Heart left ventricle (tissue), 16 donors: Measurements from ENCODE around the gene NKAPL. TPM values are rescaled to one million over a fixed set of nuclear protein-coding genes. Genes with fewer than 3 reads are reported as not detected.

Source experiments
- ATAC-seq, 4 donors: fragments of 200-7000 bp; cut with Tn5 transposase; one replicate each; pipeline ENCODE4 v1.9.1; 2020 to 2022; ENCODE audit warnings: moderate library complexity in 4 of 4, mild to moderate bottlenecking in 3 of 4, moderate number of reproducible peaks in 1 of 4
- DNase-seq, 5 donors: peaks; one replicate each; pipeline ENCODE4 v3.0.0-alpha.2; 2020
- H3K27ac ChIP-seq, 12 donors: fragments of 200-600 bp; sonication (generic) in 4 of 12; one replicate each; pipeline versions ENCODE4 v1.5.0 to v1.8.0; 2016 to 2022; ENCODE audit warnings: mild to moderate bottlenecking in 2 of 12
- H3K27me3 ChIP-seq, 9 donors: fragments of 200-600 bp; sonication (generic) in 2 of 9; one replicate each; pipeline versions ENCODE4 v1.5.1 to v1.8.0; 2016 to 2022; ENCODE audit warnings: mild to moderate bottlenecking in 3 of 9
- H3K36me3 ChIP-seq, 9 donors: fragments of 200-600 bp; sonication (generic) in 2 of 9; one replicate each; pipeline versions ENCODE4 v1.5.0 to v1.8.0; 2018 to 2022; ENCODE audit warnings: mild to moderate bottlenecking in 2 of 9
- H3K4me1 ChIP-seq, 12 donors: fragments of 200-600 bp; sonication (generic) in 4 of 12; one replicate each; pipeline versions ENCODE4 v1.5.0 to v1.8.0; 2016 to 2022; ENCODE audit warnings: mild to moderate bottlenecking in 3 of 12
- H3K4me3 ChIP-seq, 12 donors: fragments of 200-600 bp; sonication (generic) in 4 of 12; one replicate each; pipeline versions ENCODE4 v1.5.0 to v1.8.0; 2017 to 2022; ENCODE audit warnings: mild to moderate bottlenecking in 9 of 12, moderate library complexity in 4 of 12
- H3K9me3 ChIP-seq, 12 donors: fragments of 200-600 bp; sonication (generic) in 4 of 12; one replicate each; pipeline versions ENCODE4 v1.5.0 to v1.8.0; 2016 to 2022; ENCODE audit warnings: mild to moderate bottlenecking in 1 of 12
- CTCF ChIP-seq, 12 donors: fragments of 200-600 bp; sonication (generic) in 4 of 12; IDR thresholded peaks; one replicate each; pipeline versions ENCODE4 v1.5.0 to v1.8.0; 2018 to 2022; ENCODE audit warnings: antibody characterized with exemption in 12 of 12, mild to moderate bottlenecking in 5 of 12
- POLR2A ChIP-seq, 2 donors: fragments of 450-650 bp; IDR thresholded peaks; one replicate each; pipeline ENCODE4 v1.6.1; 2017; ENCODE audit warnings: antibody characterized with exemption in 2 of 2, mild to moderate bottlenecking in 2 of 2, moderate library complexity in 2 of 2
- WGBS, 4 donors: extraction: QIAGEN DNeasy Blood & Tissue Kit in 2 of 4; methylation state at CpG; one replicate each; pipeline versions ENCODE4 v1.1.5 to v1.1.7; 2013 to 2018; 5-methylcytosine and 5-hydroxymethylcytosine counted together
- intact Hi-C, 10 donors: fragments of 100-400 bp; cut with DNase I; formaldehyde crosslinking; loops; one replicate each; pipeline versions ENCODE4 v1.11.1 to v1.14.2; 2022
- polyA plus RNA-seq, 2 donors: library from polyadenylated mRNA; stranded (reverse); fragments of 200-250 nt; gene quantifications; one replicate each; pipeline ENCODE4 v1.2.3, GENCODE V29; 2013
- total RNA-seq, 9 donors: library from RNA; depleted of rRNA in 2 of 9; stranded (reverse); fragments of >200 nt in 2 of 9; fragmentation: NEBNext Ultra II Directional in 3 of 9; extraction: Animal tissue kit (Norgen Biotek cat#: 25700) in 3 of 9; gene quantifications; one replicate each; pipeline versions ENCODE4 v1.1.0 to v1.2.4, GENCODE V29; 2016 to 2023
- donor health status: ischemic (EF 13 %, LVEDD 7.1; RV severe dilation, severe dysfunction).
- donor health status: healthy with polysubstance abuse.
- donor health status: DM: no; HTN: yes; CAD: no.
- donor health status: DM: no; HTN: no; CAD: no.
- donor health status: ischemic (EF 25% LVEDD 6.9; RV normal size, moderate dysfunction).
- donor health status: ischemic (EF 25% LVEDD 5.7; RV mildly dilated, moderate dysfunction).
- donor health status: healthy.
- donor health status: DM: yes; HTN: yes; CAD: no.
- donor health status: ischemic (EF 35%, LVEDD 5.7; RV mildly dilated, moderate dysfunction).
- donor health status: nonischemic (EF 11% LVEDD 7.7; RV severe dilation, severe dysfunction).
- donor health status: DM: yes; HTN: yes; CAD: no.
- donor health status: PGD.
- donor health status: ischemic (EF 29% LVEDD 5.4; RV normal size, mild dysfunction).
- donor health status: nonischemic (EF 23%, LVEDD 6.1; RV moderate dilation, normal function).

Gene NKAPL
- total and polyA plus RNA-seq, 11 donors: 3.3 to 8.4 (median 5.3) TPM

GRCh38 chr6:28254121-28254519 is 5.0 kb upstream of the NKAPL start:
- intact Hi-C loops: loop anchor here in 5 of 10 donors (5.0 to 10.0 kb wide), 4 partner anchors 37 to 119 kb away; partner anchors contain the start of gene ZSCAN31 (in 1 of the 5)
- peaks cover 0 to 7% (median 3%) of the 10 kb centered on the region in 9 donors for H3K36me3 ChIP-seq
- no peak overlapping the region for H3K4me3 ChIP-seq
- H3K4me1 ChIP-seq: peaks cover 6 to 38% (median 15%) of the 10 kb centered on the region in 12 donors
- DNase-seq: no peak
- no peaks in the 10 kb centered on the region for H3K27me3 ChIP-seq
- 83 to 92% (median 85%) methylated on average over 1 of the region's 1 CpG for WGBS, 4 donors
- ATAC-seq: no peak
- H3K9me3 ChIP-seq: peaks cover 0 to under 1% (median 0%) of the 10 kb centered on the region in 12 donors
- peak overlapping the region in 1 of 12 donors; percentile 83 for H3K27ac ChIP-seq
- TF ChIP-seq CTCF (IDR thresholded peaks at IDR 0.05): no peak
- TF ChIP-seq POLR2A (IDR thresholded peaks at IDR 0.05): no peak

GRCh38 chr6:28257042-28257441 is 2.1 kb upstream of the NKAPL start:
- H3K9me3 ChIP-seq: peaks cover 0 to 22% (median 11%) of the 10 kb centered on the region in 12 donors
- DNase-seq: no peak
- intact Hi-C loops: loop anchor here in 4 of 10 donors (10.0 kb wide), 3 partner anchors 78 to 122 kb away; partner anchors contain the start of gene ZSCAN31 (in 1 of the 4)
- no peaks in the 10 kb centered on the region for H3K27me3 ChIP-seq
- no peak overlapping the region for H3K4me3 ChIP-seq
- no peak for TF ChIP-seq POLR2A (IDR thresholded peaks at IDR 0.05)
- no peak for TF ChIP-seq CTCF (IDR thresholded peaks at IDR 0.05)
- H3K36me3 ChIP-seq: no peaks in the 10 kb centered on the region
- H3K27ac ChIP-seq: no peak overlapping the region
- ATAC-seq: no peak
- peaks cover 0 to 31% (median 6%) of the 10 kb centered on the region in 12 donors for H3K4me1 ChIP-seq
- WGBS, 4 donors: 0 to 9% (median 0%) methylated on average over 1 of the region's 1 CpG; no CpG with 5 or more reads in 1 of the 4 donors

GRCh38 chr6:28263922-28264321 is 4.8 kb downstream of the NKAPL start:
- peaks cover 0 to 32% (median 13%) of the 10 kb centered on the region in 12 donors for H3K4me1 ChIP-seq
- ATAC-seq (no peak), DNase-seq (no peak)
- no peak overlapping the region for H3K27ac ChIP-seq
- H3K4me3 ChIP-seq: no peak overlapping the region
- H3K36me3 ChIP-seq: no peaks in the 10 kb centered on the region
- H3K9me3 ChIP-seq: peaks cover 0 to 22% (median 11%) of the 10 kb centered on the region in 12 donors
- intact Hi-C loops: no loop called here
- 62 to 74% (median 70%) methylated on average over 2 of the region's 2 CpGs for WGBS, 4 donors
- TF ChIP-seq CTCF (IDR thresholded peaks at IDR 0.05) (no peak), POLR2A (IDR thresholded peaks at IDR 0.05) (no peak)
- no peaks in the 10 kb centered on the region for H3K27me3 ChIP-seq

GRCh38 chr6:28264834-28265401 is 5.8 kb downstream of the NKAPL start:
- TF ChIP-seq CTCF (IDR thresholded peaks at IDR 0.05) (no peak), POLR2A (IDR thresholded peaks at IDR 0.05) (no peak)

More at GRCh38 chr6:28264834-28265401, 5.8 kb downstream of the NKAPL start:
- H3K4me1 ChIP-seq: peaks cover 0 to 34% (median 12%) of the 10 kb centered on the region in 12 donors
- no peak for ATAC-seq
- intact Hi-C loops: loop anchor here in 5 of 10 donors (5.0 kb wide), 5 partner anchors 67 to 128 kb away; partner anchors contain the start of genes ZSCAN31 (in 3 of the 5) and ZKSCAN8 (in 1 of the 5)
- peaks cover 0 to 16% (median 5%) of the 10 kb centered on the region in 12 donors for H3K9me3 ChIP-seq
- H3K27me3 ChIP-seq: no peaks in the 10 kb centered on the region
- H3K36me3 ChIP-seq: no peaks in the 10 kb centered on the region
- DNase-seq: no peak
- H3K4me3 ChIP-seq: no peak overlapping the region
- 59 to 65% (median 63%) methylated on average over 4 of the region's 4 CpGs for WGBS, 4 donors
- no peak overlapping the region for H3K27ac ChIP-seq
